ENCODE data around the gene SLC4A9. TPM values are rescaled to one million over a fixed set of nuclear protein-coding genes. Genes with fewer than 3 reads are reported as not detected.

SLC4A9 gene
- total and polyA plus RNA-seq, 2 donors (not counting 1 experiment from before 2014, with no cell fraction given) = 0.10 TPM; not detected in 1

GRCh38 chr5:140398379-140398811 is 38.4 kb downstream of the SLC4A9 start:
- Histone ChIP-seq H3K79me2 (ENCODE audit: control insufficient read depth, insufficient read depth, low read length) (peaks cover 49% of the 10 kb centered on the region), H3K4me3 (ENCODE audit: control extremely low read depth in 1 of 5, extremely low read depth in 1 of 5, insufficient read depth in 1 of 5, low read depth in 2 of 5, low read length in 4 of 5) (no peak overlapping the region), H4K20me1 (ENCODE audit: control insufficient read depth, insufficient read depth, low read length, poor library complexity, severe bottlenecking) (peaks cover 15% of the 10 kb centered on the region), H3K27me3 (replicated peaks in 1 of 4; ENCODE audit: control extremely low read depth in 1 of 4, control insufficient read depth in 3 of 4, insufficient read depth in 4 of 4, low read length in 3 of 4) (no peaks in the 10 kb centered on the region), H3K36me3 (replicated peaks in 1 of 2; ENCODE audit: control extremely low read depth in 1 of 2, control insufficient read depth in 1 of 2, extremely low read depth in 1 of 2, insufficient read depth in 2 of 2, low read length in 1 of 2) (no peaks in the 10 kb centered on the region), H3K9ac (ENCODE audit: low read length) (no peak overlapping the region), H3K27ac (ENCODE audit: low read length in 2 of 2) (no peak overlapping the region), H3K9me3 (ENCODE audit: control extremely low read depth in 1 of 3, control insufficient read depth in 2 of 3, insufficient read depth in 1 of 3, low read length in 2 of 3) (no peaks in the 10 kb centered on the region), H3K4me2 (replicated peaks; ENCODE audit: low read depth, low read length, poor library complexity, severe bottlenecking) (no peak overlapping the region), H2AFZ (ENCODE audit: insufficient read depth, low read depth, low read length, poor library complexity, severe bottlenecking) (no peak overlapping the region), H3K4me1 (ENCODE audit: control insufficient read depth in 2 of 2, insufficient read depth in 2 of 2, low read length in 2 of 2) (peaks cover 14 to 18% of the 10 kb centered on the region in 2 donors)
- no peak overlapping the region for H3K27ac Mint-ChIP-seq
- H3K27me3 Mint-ChIP-seq = no peaks in the 10 kb centered on the region
- ATAC-seq (ENCODE audit: low read depth) (no peak), DNase-seq (no peak)
- intact Hi-C loops (cut with micrococcal nuclease) = no loop called here
- H3K4me3 Mint-ChIP-seq = no peak overlapping the region
- H3K4me1 Mint-ChIP-seq = peaks cover 14% of the 10 kb centered on the region
- CTCF ChIA-PET = no interaction called here
- H3K9me3 Mint-ChIP-seq (ENCODE audit: insufficient read depth) = no peaks in the 10 kb centered on the region
- POLR2A ChIA-PET = no interaction called here
- TF ChIP-seq EZH2 (IDR thresholded peaks at IDR 0.05; ENCODE audit: borderline replicate concordance, insufficient read depth, low read depth, low read length, poor library complexity, severe bottlenecking) (no peak), CTCF (IDR thresholded peaks at IDR 0.05) (no peak)

- 51% methylated on average over 15 of the region's 25 CpGs for WGBS (ENCODE audit: insufficient coverage)
- no peak for ATAC-seq (ENCODE audit: low read depth)
- no peaks in the 10 kb centered on the region for H3K9me3 Mint-ChIP-seq (ENCODE audit: insufficient read depth)
- H3K27ac Mint-ChIP-seq = no peak overlapping the region
- H3K4me3 Mint-ChIP-seq = no peak overlapping the region
- Histone ChIP-seq H3K27ac (ENCODE audit: low read length in 2 of 2) (peak overlapping the region; percentile 73 to 90), H3K79me2 (ENCODE audit: control insufficient read depth, insufficient read depth, low read length) (peaks cover 67% of the 10 kb centered on the region), H3K27me3 (replicated peaks in 1 of 4; ENCODE audit: control extremely low read depth in 1 of 4, control insufficient read depth in 3 of 4, insufficient read depth in 4 of 4, low read length in 3 of 4) (no peaks in the 10 kb centered on the region), H3K4me3 (ENCODE audit: control extremely low read depth in 1 of 5, extremely low read depth in 1 of 5, insufficient read depth in 1 of 5, low read depth in 2 of 5, low read length in 4 of 5) (peak overlapping the region; percentile 80 to 96 (median 85)), H3K4me1 (ENCODE audit: control insufficient read depth in 2 of 2, insufficient read depth in 2 of 2, low read length in 2 of 2) (peaks cover 30 to 31% of the 10 kb centered on the region in 2 donors), H4K20me1 (ENCODE audit: control insufficient read depth, insufficient read depth, low read length, poor library complexity, severe bottlenecking) (peaks cover 33% of the 10 kb centered on the region), H3K36me3 (replicated peaks in 1 of 2; ENCODE audit: control extremely low read depth in 1 of 2, control insufficient read depth in 1 of 2, extremely low read depth in 1 of 2, insufficient read depth in 2 of 2, low read length in 1 of 2) (peaks cover 0 to 4% of the 10 kb centered on the region in 2 experiments), H3K4me2 (replicated peaks; ENCODE audit: low read depth, low read length, poor library complexity, severe bottlenecking) (peak overlapping the region; percentile 77), H3K9me3 (ENCODE audit: control extremely low read depth in 1 of 3, control insufficient read depth in 2 of 3, insufficient read depth in 1 of 3, low read length in 2 of 3) (no peaks in the 10 kb centered on the region), H2AFZ (ENCODE audit: insufficient read depth, low read depth, low read length, poor library complexity, severe bottlenecking) (peak overlapping the region; percentile 96), H3K9ac (ENCODE audit: low read length) (peak overlapping the region; percentile 87)
- peak; percentile 9 for DNase-seq
- POLR2A ChIA-PET = interaction anchor here (1.3 kb wide), 1 partner anchor 291 kb away, joined by 4 read pairs; the partner anchor contains the start of genes HARS1 and HARS2
- no peaks in the 10 kb centered on the region for H3K27me3 Mint-ChIP-seq
- H3K4me1 Mint-ChIP-seq = peaks cover 27% of the 10 kb centered on the region
- TF ChIP-seq EZH2 (IDR thresholded peaks at IDR 0.05; ENCODE audit: borderline replicate concordance, insufficient read depth, low read depth, low read length, poor library complexity, severe bottlenecking) (no peak), CTCF (IDR thresholded peaks at IDR 0.05) (no peak)
- CTCF ChIA-PET = interaction anchor here (1.3 to 1.4 kb wide), 3 partner anchors 54 to 311 kb away, joined by 3 to 6 read pairs (median 4); partner anchors contain the start of genes HBEGF, IK and NDUFA2
- intact Hi-C loops (cut with micrococcal nuclease) = loop anchor here (2.0 to 5.0 kb wide), 5 partner anchors 97 to 922 kb away; partner anchors contain the start of genes PFDN1, PURA, SRA1 and TAF7
Measured at GRCh38 chr5:140399979-140400729, 40.2 kb downstream of the SLC4A9 start.

Data from B cell (primary cell).